H9 (cell line): ENCODE measurements around the gene ATP6V0A4. TPM values are rescaled to one million over a fixed set of nuclear protein-coding genes. Genes with fewer than 3 reads are reported as not detected.

Source experiments
- DNase-seq: peaks from one replicate; pipeline ENCODE4 v3.0.0-alpha.2; 2017
- H2AFZ ChIP-seq: one replicate; pipeline ENCODE4 v1.6.1; 2013; ENCODE audit warnings: mild to moderate bottlenecking, low read length, control low read depth, moderate library complexity
- H2AK5ac ChIP-seq: 2 replicates; pipeline ENCODE4 v1.6.1; 2013; ENCODE audit warnings: low read length, control low read depth, mixed read lengths; ENCODE audit not compliant: insufficient read length
- H2BK120ac ChIP-seq: one replicate; pipeline ENCODE4 v1.6.1; 2013; ENCODE audit warnings: low read depth, mild to moderate bottlenecking, low read length, control low read depth, inconsistent platforms; ENCODE audit not compliant: poor library complexity, severe bottlenecking
- H2BK12ac ChIP-seq: 2 replicates; pipeline ENCODE4 v1.6.1; 2013; ENCODE audit warnings: low read length, control low read depth, mixed read lengths, low read depth; ENCODE audit not compliant: insufficient read length
- H2BK15ac ChIP-seq: 2 replicates; pipeline ENCODE4 v1.6.1; 2013; ENCODE audit warnings: low read depth, low read length, control low read depth
- H2BK20ac ChIP-seq: one replicate; pipeline ENCODE4 v1.6.1; 2013; ENCODE audit warnings: low read depth, mild to moderate bottlenecking, low read length, control low read depth, inconsistent platforms; ENCODE audit not compliant: poor library complexity, severe bottlenecking
- H2BK5ac ChIP-seq: 2 replicates; pipeline ENCODE4 v1.6.1; 2013; ENCODE audit warnings: low read length, control low read depth, mixed read lengths; ENCODE audit not compliant: insufficient read length
- H3K14ac ChIP-seq: 2 replicates; pipeline ENCODE4 v1.6.1; 2013; ENCODE audit warnings: low read length, control low read depth; ENCODE audit not compliant: insufficient read depth
- H3K18ac ChIP-seq: 2 replicates; pipeline ENCODE4 v1.6.1; 2013; ENCODE audit warnings: low read depth, mild to moderate bottlenecking, mixed read lengths, low read length, control low read depth; ENCODE audit not compliant: insufficient read length
- H3K23ac ChIP-seq: 2 replicates; pipeline ENCODE4 v1.6.1; 2013; ENCODE audit warnings: low read length, control low read depth, mixed read lengths, low read depth; ENCODE audit not compliant: insufficient read length
- H3K23me2 ChIP-seq: 2 replicates; pipeline ENCODE4 v1.6.1; 2013; ENCODE audit warnings: low read depth, mild to moderate bottlenecking, mixed read lengths, low read length, control low read depth; ENCODE audit not compliant: insufficient read length, poor library complexity, severe bottlenecking
- H3K27ac ChIP-seq: 2 replicates; pipeline ENCODE4 v1.5.1; 2013; ENCODE audit warnings: low read length, control low read depth, mixed read lengths, low read depth; ENCODE audit not compliant: insufficient read length
- H3K27me3 ChIP-seq: 2 replicates; pipeline ENCODE4 v1.6.1; 2013; ENCODE audit warnings: low read length, control low read depth, inconsistent platforms; ENCODE audit not compliant: insufficient read depth
- H3K4ac ChIP-seq: 2 replicates; pipeline ENCODE4 v1.6.1; 2013; ENCODE audit warnings: low read depth, mild to moderate bottlenecking, control low read depth, inconsistent platforms, low read length, moderate library complexity
- H3K4me1 ChIP-seq: 2 replicates; pipeline ENCODE4 v1.6.1; 2013; ENCODE audit warnings: low read length, control low read depth, inconsistent platforms; ENCODE audit not compliant: insufficient read depth
- H3K4me2 ChIP-seq: 2 replicates; pipeline ENCODE4 v1.6.1; 2013; ENCODE audit warnings: low read length, control low read depth, mixed read lengths; ENCODE audit not compliant: insufficient read length, insufficient read depth
- H3K56ac ChIP-seq: 2 replicates; pipeline ENCODE4 v1.6.1; 2013; ENCODE audit warnings: low read depth, mild to moderate bottlenecking, mixed read lengths, low read length, control low read depth; ENCODE audit not compliant: insufficient read length
- H3K79me1 ChIP-seq: 2 replicates; pipeline ENCODE4 v1.6.1; 2013; ENCODE audit warnings: low read depth, mild to moderate bottlenecking, moderate library complexity, low read length, control low read depth, inconsistent platforms; ENCODE audit not compliant: insufficient read depth, poor library complexity, severe bottlenecking
- H3K79me2 ChIP-seq: 2 replicates; pipeline ENCODE4 v1.6.1; 2013; ENCODE audit warnings: low read length, control low read depth, inconsistent platforms; ENCODE audit not compliant: insufficient read depth
- H3K9ac ChIP-seq: 2 replicates; pipeline ENCODE4 v1.6.1; 2013; ENCODE audit warnings: low read length, control low read depth, mixed read lengths; ENCODE audit not compliant: insufficient read length; ENCODE audit errors: extremely low read depth
- H3K9me3 ChIP-seq: one replicate; pipeline ENCODE4 v1.6.1; 2013; ENCODE audit warnings: low read depth, low read length, inconsistent platforms; ENCODE audit not compliant: control insufficient read depth
- H3T11ph ChIP-seq: one replicate; pipeline ENCODE4 v1.6.1; 2013; ENCODE audit warnings: mild to moderate bottlenecking, low read length, control low read depth, inconsistent platforms
- H4K20me1 ChIP-seq: one replicate; pipeline ENCODE4 v1.6.1; 2013; ENCODE audit not compliant: control insufficient read depth, insufficient read length, insufficient read depth
- H4K5ac ChIP-seq: 2 replicates; pipeline ENCODE4 v1.6.1; 2013; ENCODE audit warnings: low read depth, mild to moderate bottlenecking, mixed read lengths, low read length, control low read depth; ENCODE audit not compliant: insufficient read length
- H4K8ac ChIP-seq: replicated peaks from 2 replicates; pipeline ENCODE4 v1.6.1; 2013; ENCODE audit warnings: low read length, control low read depth, mixed read lengths, low read depth; ENCODE audit not compliant: insufficient read length
- H4K91ac ChIP-seq: 2 replicates; pipeline ENCODE4 v1.6.1; 2013; ENCODE audit warnings: low read depth, mild to moderate bottlenecking, moderate library complexity, mixed read lengths, low read length, control low read depth; ENCODE audit not compliant: insufficient read length
- H3K27ac Mint-ChIP-seq, 3 experiments: 2 replicates in 2 of 3; 3 replicates in 1 of 3; pipeline ENCODE4 v1.8.0; 2020 to 2021; ENCODE audit warnings: mixed read lengths in 3 of 3, mild to moderate bottlenecking in 1 of 3, moderate library complexity in 1 of 3
- H3K27me3 Mint-ChIP-seq: 2 replicates; pipeline ENCODE4 v1.8.0; 2021; ENCODE audit warnings: low read depth, mild to moderate bottlenecking, moderate library complexity, mixed read lengths
- H3K36me3 Mint-ChIP-seq, 3 experiments: 2 replicates in 2 of 3; 3 replicates in 1 of 3; pipeline ENCODE4 v1.8.0; 2020 to 2021; ENCODE audit warnings: low read depth in 3 of 3, mixed read lengths in 3 of 3; ENCODE audit not compliant: insufficient read depth in 1 of 3
- H3K4me1 Mint-ChIP-seq, 2 experiments: 2 replicates each; pipeline ENCODE4 v1.8.0; 2020; ENCODE audit warnings: mixed read lengths in 2 of 2
- H3K4me3 Mint-ChIP-seq, 2 experiments: 2 replicates in 1 of 2; 3 replicates in 1 of 2; pipeline ENCODE4 v1.8.0; 2020 to 2021; ENCODE audit warnings: mild to moderate bottlenecking in 2 of 2, mixed read lengths in 2 of 2, moderate library complexity in 1 of 2
- H3K9me3 Mint-ChIP-seq, 2 experiments: 2 replicates in 1 of 2; 3 replicates in 1 of 2; pipeline ENCODE4 v1.8.0; 2020; ENCODE audit warnings: mild to moderate bottlenecking in 2 of 2, mixed read lengths in 2 of 2, moderate library complexity in 1 of 2
- CTCF ChIP-seq: fragments of 200-600 bp; sonication (generic); conservative IDR thresholded peaks from 3 replicates; pipeline ENCODE4 v1.8.0; 2021; ENCODE audit warnings: antibody characterized with exemption, mild to moderate bottlenecking
- WGBS: extraction: QIAGEN DNeasy Blood & Tissue Kit; methylation state at CpG from one replicate; pipeline ENCODE4 v1.1.7; 2013; ENCODE audit warnings: missing lambda C conversion rate, low lambda C conversion rate, mixed read lengths; ENCODE audit not compliant: insufficient read length; ENCODE audit errors: extremely low coverage; 5-methylcytosine and 5-hydroxymethylcytosine counted together
- total RNA-seq: library from RNA; stranded (reverse); gene quantifications from 2 replicates; pipeline ENCODE4 v1.2.1, GENCODE V29; 2021

ATP6V0A4 gene
- total RNA-seq, 1 experiment from 2014 or later, result 0.79 TPM

GRCh38 chr7:138741453-138741735 lies 56.6 kb downstream of the ATP6V0A4 start:
- no peaks in the 10 kb centered on the region for H4K20me1 ChIP-seq
- Mint-ChIP-seq H3K27me3 (no peaks in the 10 kb centered on the region), H3K36me3 (peaks cover 0 to 4% (median 0%) of the 10 kb centered on the region in 3 experiments; a peak in 4 of 7 replicates), H3K9me3 (0 out of 5 replicates have a peak, but pooled peaks cover 0 to 2% of the 10 kb centered on the region in 2 experiments), H3K27ac (no peak overlapping the region), H3K4me3 (no peak overlapping the region), H3K4me1 (peaks cover 16% of the 10 kb centered on the region in 2 experiments)
- no peak overlapping the region for H2AFZ ChIP-seq
- H2BK20ac ChIP-seq, result no peak overlapping the region
- H3K9me3 ChIP-seq, result no peaks in the 10 kb centered on the region
- no peak overlapping the region for H3K56ac ChIP-seq
- no peaks in the 10 kb centered on the region for H3K4me1 ChIP-seq
- no peak overlapping the region for H3K9ac ChIP-seq
- no peak overlapping the region for H2BK120ac ChIP-seq
- no peak overlapping the region for H4K5ac ChIP-seq
- no peaks in the 10 kb centered on the region for H3K79me1 ChIP-seq
- no peaks in the 10 kb centered on the region for H3K23me2 ChIP-seq
- no peak overlapping the region for H2AK5ac ChIP-seq
- no CpG with 5 or more reads among the region's 5 CpGs for WGBS
- no peak overlapping the region for H3K14ac ChIP-seq
- H3T11ph ChIP-seq, result no peak overlapping the region
- H4K91ac ChIP-seq, result no peak overlapping the region
- no peak overlapping the region for H3K4me2 ChIP-seq
- H3K27me3 ChIP-seq, result no peaks in the 10 kb centered on the region
- no peak for TF ChIP-seq CTCF
- H4K8ac ChIP-seq, result no peak overlapping the region
- H3K79me2 ChIP-seq, result no peaks in the 10 kb centered on the region
- DNase-seq, result no peak
- H3K23ac ChIP-seq, result no peak overlapping the region
- no peak overlapping the region for H2BK5ac ChIP-seq
- H3K27ac ChIP-seq, result no peak overlapping the region
- H2BK12ac ChIP-seq, result no peak overlapping the region
- H3K4ac ChIP-seq, result no peak overlapping the region
- H2BK15ac ChIP-seq, result no peak overlapping the region
- H3K18ac ChIP-seq, result no peak overlapping the region
